ENCODE measurements around the gene PLCD4.

The PLCD4 gene

GRCh38 chr2:218635719-218636118 lies 28.0 kb downstream of the PLCD4 start:
- no peak overlapping the region for H3K4me3 ChIP-seq (ENCODE audit: insufficient read depth, low read length, poor library complexity, severe bottlenecking)
- 0 out of 2 replicates have a peak, but pooled peaks cover 6% of the 10 kb centered on the region for H3K36me3 ChIP-seq (ENCODE audit: low read length)
- H3K9ac ChIP-seq (ENCODE audit: low read length), result no peak overlapping the region

DNA sequence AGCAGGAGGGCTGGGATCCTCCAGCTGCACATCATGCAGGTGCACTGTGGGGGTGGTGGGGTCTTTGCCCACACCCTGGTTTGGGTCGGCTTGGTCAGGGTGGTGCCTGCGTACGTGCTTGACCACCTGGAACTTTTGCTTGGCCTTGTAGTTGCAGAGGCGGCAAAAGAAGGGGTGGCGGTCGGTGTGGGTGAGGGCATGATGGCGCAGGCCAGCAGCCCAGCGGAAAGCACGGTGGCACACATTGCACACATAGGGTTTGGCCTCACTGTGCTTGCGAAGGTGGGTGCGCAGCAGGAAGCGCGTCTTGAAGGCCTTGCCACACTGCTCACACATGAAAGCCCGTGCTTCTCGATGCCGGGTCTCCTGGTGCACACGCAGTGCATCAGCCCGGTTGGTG lies 30.7 kb downstream of the PLCD4 start:
- no peaks in the 10 kb centered on the region; the same call in 1 of the 2 replicates for H4K20me1 ChIP-seq (ENCODE audit: low read depth, low read length)
- TF ChIP-seq, protein P1, sequence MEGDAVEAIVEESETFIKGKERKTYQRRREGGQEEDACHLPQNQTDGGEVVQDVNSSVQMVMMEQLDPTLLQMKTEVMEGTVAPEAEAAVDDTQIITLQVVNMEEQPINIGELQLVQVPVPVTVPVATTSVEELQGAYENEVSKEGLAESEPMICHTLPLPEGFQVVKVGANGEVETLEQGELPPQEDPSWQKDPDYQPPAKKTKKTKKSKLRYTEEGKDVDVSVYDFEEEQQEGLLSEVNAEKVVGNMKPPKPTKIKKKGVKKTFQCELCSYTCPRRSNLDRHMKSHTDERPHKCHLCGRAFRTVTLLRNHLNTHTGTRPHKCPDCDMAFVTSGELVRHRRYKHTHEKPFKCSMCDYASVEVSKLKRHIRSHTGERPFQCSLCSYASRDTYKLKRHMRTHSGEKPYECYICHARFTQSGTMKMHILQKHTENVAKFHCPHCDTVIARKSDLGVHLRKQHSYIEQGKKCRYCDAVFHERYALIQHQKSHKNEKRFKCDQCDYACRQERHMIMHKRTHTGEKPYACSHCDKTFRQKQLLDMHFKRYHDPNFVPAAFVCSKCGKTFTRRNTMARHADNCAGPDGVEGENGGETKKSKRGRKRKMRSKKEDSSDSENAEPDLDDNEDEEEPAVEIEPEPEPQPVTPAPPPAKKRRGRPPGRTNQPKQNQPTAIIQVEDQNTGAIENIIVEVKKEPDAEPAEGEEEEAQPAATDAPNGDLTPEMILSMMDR (IDR thresholded peaks at IDR 0.05; ENCODE audit: insufficient read depth, low read length, poor library complexity, severe bottlenecking), result no peak
- no peak for TF ChIP-seq EZH2phosphoT487 (conservative IDR thresholded peaks at IDR 0.05; ENCODE audit: low read length)
- no peak overlapping the region for H2AFZ ChIP-seq (ENCODE audit: low read depth, low read length, severe bottlenecking)
- no peak overlapping the region for H3K4me3 ChIP-seq (ENCODE audit: insufficient read depth, low read length, poor library complexity, severe bottlenecking)
- no peaks in the 10 kb centered on the region for H3K79me2 ChIP-seq (ENCODE audit: insufficient read depth, low read length)
- no peak overlapping the region for H3K27ac ChIP-seq (ENCODE audit: low read depth, low read length)
- H3K9me3 ChIP-seq (ENCODE audit: insufficient read depth, low read length), result no peaks in the 10 kb centered on the region
- H3K36me3 ChIP-seq (ENCODE audit: low read length), result 0 out of 2 replicates have a peak, but pooled peaks cover 6% of the 10 kb centered on the region
- no peak overlapping the region for H3K4me2 ChIP-seq (ENCODE audit: low read depth, low read length, poor library complexity, severe bottlenecking)
- H3K27me3 ChIP-seq (ENCODE audit: low read length), result no peaks in the 10 kb centered on the region
- H3K9me2 ChIP-seq (replicated peaks; ENCODE audit: insufficient read depth, low read length), result no peaks in the 10 kb centered on the region
- 0 out of 2 replicates have a peak, but pooled peaks cover 4% of the 10 kb centered on the region for H3F3A ChIP-seq (ENCODE audit: insufficient read depth)
- H3K9ac ChIP-seq (ENCODE audit: low read length), result no peak overlapping the region

More at GRCh38 chr2:218635719-218636118, 28.0 kb downstream of the PLCD4 start:
- H3K4me2 ChIP-seq (ENCODE audit: low read depth, low read length, poor library complexity, severe bottlenecking), result no peak overlapping the region
- H3K9me2 ChIP-seq (replicated peaks; ENCODE audit: insufficient read depth, low read length), result no peaks in the 10 kb centered on the region
- H4K20me1 ChIP-seq (ENCODE audit: low read depth, low read length), result no peaks in the 10 kb centered on the region; the same call in 1 of the 2 replicates
- TF ChIP-seq EZH2phosphoT487 (conservative IDR thresholded peaks at IDR 0.05; ENCODE audit: low read length), result no peak
- TF ChIP-seq, protein P1 (IDR thresholded peaks at IDR 0.05; ENCODE audit: insufficient read depth, low read length, poor library complexity, severe bottlenecking), result no peak
- no peaks in the 10 kb centered on the region for H3K9me3 ChIP-seq (ENCODE audit: insufficient read depth, low read length)
- no peaks in the 10 kb centered on the region for H3K79me2 ChIP-seq (ENCODE audit: insufficient read depth, low read length)
- H2AFZ ChIP-seq (ENCODE audit: low read depth, low read length, severe bottlenecking), result no peak overlapping the region
- 0 out of 2 replicates have a peak, but pooled peaks cover 7% of the 10 kb centered on the region for H3F3A ChIP-seq (ENCODE audit: insufficient read depth)
- no peak overlapping the region for H3K27ac ChIP-seq (ENCODE audit: low read depth, low read length)
- no peaks in the 10 kb centered on the region for H3K27me3 ChIP-seq (ENCODE audit: low read length)

GRCh38 chr2:218642121-218642656 lies 34.5 kb downstream of the PLCD4 start:
- no peaks in the 10 kb centered on the region for H3K9me3 ChIP-seq (ENCODE audit: insufficient read depth, low read length)
- no peaks in the 10 kb centered on the region for H3K9me2 ChIP-seq (replicated peaks; ENCODE audit: insufficient read depth, low read length)
- H3F3A ChIP-seq (ENCODE audit: insufficient read depth), result 0 out of 2 replicates have a peak, but pooled peaks cover 4% of the 10 kb centered on the region
- no peak overlapping the region for H2AFZ ChIP-seq (ENCODE audit: low read depth, low read length, severe bottlenecking)
- no peak overlapping the region for H3K4me2 ChIP-seq (ENCODE audit: low read depth, low read length, poor library complexity, severe bottlenecking)
- H3K27me3 ChIP-seq (ENCODE audit: low read length), result no peaks in the 10 kb centered on the region
- H3K79me2 ChIP-seq (ENCODE audit: insufficient read depth, low read length), result no peaks in the 10 kb centered on the region
- H4K20me1 ChIP-seq (ENCODE audit: low read depth, low read length), result no peaks in the 10 kb centered on the region; the same call in 1 of the 2 replicates
- no peak overlapping the region for H3K9ac ChIP-seq (ENCODE audit: low read length)
- H3K4me3 ChIP-seq (ENCODE audit: insufficient read depth, low read length, poor library complexity, severe bottlenecking), result no peak overlapping the region
- TF ChIP-seq EZH2phosphoT487 (conservative IDR thresholded peaks at IDR 0.05; ENCODE audit: low read length), result no peak
- TF ChIP-seq, protein P1 (IDR thresholded peaks at IDR 0.05; ENCODE audit: insufficient read depth, low read length, poor library complexity, severe bottlenecking), result no peak
- H3K27ac ChIP-seq (ENCODE audit: low read depth, low read length), result no peak overlapping the region
- 0 out of 2 replicates have a peak, but pooled peaks cover 10% of the 10 kb centered on the region for H3K36me3 ChIP-seq (ENCODE audit: low read length)

Measured in SU-DHL-6 (cell line).